OCI-LY1 (cell line): ENCODE measurements around the gene CAMKK1.

Experiments
- H2AFZ ChIP-seq: fragments of 200-600 bp; sonication (generic), shearing (Covaris generic); 2 replicates; pipeline ENCODE4 v1.6.0; 2014; ENCODE audit warnings: antibody characterized with exemption, mild to moderate bottlenecking, low read length
- H3F3A ChIP-seq: fragments of 200-600 bp; sonication (generic), shearing (Covaris generic); 2 replicates; pipeline ENCODE4 v1.6.0; 2014; ENCODE audit warnings: mild to moderate bottlenecking, antibody characterized with exemption, low read length, moderate library complexity; ENCODE audit not compliant: insufficient read depth
- H3K27ac ChIP-seq: fragments of 200-600 bp; sonication (generic); 2 replicates; pipeline ENCODE4 v1.5.1; 2014; ENCODE audit warnings: low read length, mixed run types, mild to moderate bottlenecking, low read depth; ENCODE audit not compliant: poor library complexity, severe bottlenecking
- H3K27me3 ChIP-seq: fragments of 200-600 bp; sonication (generic); 2 replicates; pipeline ENCODE4 v1.6.0; 2014; ENCODE audit warnings: antibody characterized with exemption, mild to moderate bottlenecking, low read length, moderate library complexity; ENCODE audit not compliant: insufficient read depth
- H3K36me3 ChIP-seq: fragments of 200-600 bp; sonication (generic); 2 replicates; pipeline ENCODE4 v1.6.1; 2014; ENCODE audit warnings: mild to moderate bottlenecking, antibody characterized with exemption, low read length, moderate library complexity, mixed read lengths; ENCODE audit not compliant: insufficient read depth
- H3K4me1 ChIP-seq: fragments of 200-600 bp; sonication (generic); 2 replicates; pipeline ENCODE4 v1.5.1; 2014; ENCODE audit warnings: mild to moderate bottlenecking, low read length, moderate library complexity; ENCODE audit not compliant: insufficient read depth, severe bottlenecking
- H3K4me2 ChIP-seq: fragments of 200-600 bp; sonication (generic), shearing (Covaris generic); 2 replicates; pipeline ENCODE4 v1.6.1; 2014; ENCODE audit warnings: low read length
- H3K4me3 ChIP-seq: fragments of 200-600 bp; sonication (generic); 2 replicates; pipeline ENCODE4 v1.5.1; 2014; ENCODE audit warnings: low read length, low read depth, mild to moderate bottlenecking, mixed read lengths; ENCODE audit not compliant: poor library complexity, severe bottlenecking
- H3K79me2 ChIP-seq: fragments of 200-600 bp; shearing (Covaris generic); 2 replicates; pipeline ENCODE4 v1.6.1; 2016; ENCODE audit warnings: mixed run types, low read length, mixed read lengths; ENCODE audit not compliant: insufficient read depth
- H3K9ac ChIP-seq: fragments of 200-600 bp; sonication (generic), shearing (Covaris generic); 2 replicates; pipeline ENCODE4 v1.6.1; 2014; ENCODE audit warnings: mild to moderate bottlenecking, low read length, mixed read lengths
- H3K9me2 ChIP-seq: fragments of 200-600 bp; sonication (generic), shearing (Covaris generic); 2 replicates; pipeline ENCODE4 v1.6.1; 2014; ENCODE audit warnings: low read depth, mild to moderate bottlenecking, low read length, mixed read lengths
- H3K9me3 ChIP-seq: fragments of 200-600 bp; shearing (Covaris generic); 2 replicates; pipeline ENCODE4 v1.6.1; 2014; ENCODE audit warnings: low read length, mixed read lengths
- H4K20me1 ChIP-seq: fragments of 200-600 bp; sonication (generic), shearing (Covaris generic); 2 replicates; pipeline ENCODE4 v1.6.0; 2016; ENCODE audit warnings: mild to moderate bottlenecking, low read length; ENCODE audit not compliant: insufficient read depth
- CTCF ChIP-seq: fragments of 200-600 bp; sonication (generic), shearing (Covaris generic); IDR thresholded peaks from 2 replicates; pipeline ENCODE4 v1.5.1; 2017; ENCODE audit warnings: mild to moderate bottlenecking, antibody characterized with exemption, low read length, moderate library complexity, mixed read lengths
- EZH2 ChIP-seq: fragments of 200-600 bp; sonication (generic), shearing (Covaris generic); IDR thresholded peaks from 2 replicates; pipeline ENCODE4 v1.8.0; 2017; ENCODE audit warnings: borderline replicate concordance, mixed run types, mild to moderate bottlenecking, antibody characterized with exemption, low read length, moderate library complexity, mixed read lengths

The CAMKK1 gene

DNA sequence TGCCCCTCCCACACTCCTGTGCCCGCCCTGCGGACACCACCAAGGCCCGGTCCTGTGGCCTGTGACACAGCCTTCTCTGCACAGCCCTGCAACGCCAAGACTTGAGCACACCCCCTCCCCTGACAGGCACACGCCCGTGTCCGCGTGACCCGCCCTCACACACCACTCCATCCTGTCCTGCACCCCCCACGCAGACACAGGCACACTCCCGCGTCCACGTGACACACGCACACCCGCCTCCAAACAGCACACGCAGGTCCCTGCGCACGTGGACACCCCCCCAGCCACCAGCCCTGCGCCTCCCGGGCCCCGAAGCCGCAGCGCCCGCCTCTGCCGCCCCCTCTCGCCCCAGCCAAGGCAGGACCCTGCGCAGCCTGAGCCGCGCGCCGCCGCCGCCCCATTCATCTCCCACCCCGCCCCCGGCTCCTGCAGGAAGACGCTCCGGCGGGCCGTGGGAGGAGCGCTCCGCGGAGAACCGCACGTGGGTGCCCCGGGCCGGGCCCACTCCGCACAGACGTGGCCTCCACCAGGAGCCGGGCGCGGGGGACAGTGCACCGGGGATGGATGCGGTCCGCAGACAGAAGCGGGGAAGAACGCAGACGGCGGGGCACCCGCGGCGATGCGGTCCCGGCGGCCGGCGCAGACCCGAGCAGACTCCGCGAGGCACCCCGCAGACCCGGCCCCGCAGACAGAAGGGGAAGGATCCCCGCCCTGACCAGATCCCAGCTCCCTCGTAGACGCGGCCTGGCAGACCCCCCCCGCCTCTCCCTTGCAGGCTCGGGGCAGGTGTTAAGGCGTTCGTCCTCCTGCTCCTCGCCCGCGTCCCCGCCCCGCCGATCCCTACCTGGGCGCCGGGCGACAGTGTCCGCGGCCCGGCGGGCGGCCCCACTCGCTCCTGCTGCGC lies 506 bp downstream of the CAMKK1 start:
- no peaks in the 10 kb centered on the region for H3K9me3 ChIP-seq
- no peaks in the 10 kb centered on the region for H3K79me2 ChIP-seq
- no peaks in the 10 kb centered on the region for H3K9me2 ChIP-seq
- H3K9ac ChIP-seq, result peak overlapping the region; percentile 58
- H3F3A ChIP-seq, result no peaks in the 10 kb centered on the region
- no peak overlapping the region for H3K27ac ChIP-seq
- peak overlapping the region; percentile 95 for H3K4me2 ChIP-seq
- H4K20me1 ChIP-seq, result no peaks in the 10 kb centered on the region
- H3K4me3 ChIP-seq, result peak overlapping the region; percentile 69
- peaks cover 21% of the 10 kb centered on the region for H3K4me1 ChIP-seq
- H3K27me3 ChIP-seq, result peaks cover 8% of the 10 kb centered on the region; the same call in 1 of the 2 replicates
- TF ChIP-seq CTCF (no peak), EZH2 (no peak)
- no peak overlapping the region for H2AFZ ChIP-seq
- H3K36me3 ChIP-seq, result no peaks in the 10 kb centered on the region

DNA sequence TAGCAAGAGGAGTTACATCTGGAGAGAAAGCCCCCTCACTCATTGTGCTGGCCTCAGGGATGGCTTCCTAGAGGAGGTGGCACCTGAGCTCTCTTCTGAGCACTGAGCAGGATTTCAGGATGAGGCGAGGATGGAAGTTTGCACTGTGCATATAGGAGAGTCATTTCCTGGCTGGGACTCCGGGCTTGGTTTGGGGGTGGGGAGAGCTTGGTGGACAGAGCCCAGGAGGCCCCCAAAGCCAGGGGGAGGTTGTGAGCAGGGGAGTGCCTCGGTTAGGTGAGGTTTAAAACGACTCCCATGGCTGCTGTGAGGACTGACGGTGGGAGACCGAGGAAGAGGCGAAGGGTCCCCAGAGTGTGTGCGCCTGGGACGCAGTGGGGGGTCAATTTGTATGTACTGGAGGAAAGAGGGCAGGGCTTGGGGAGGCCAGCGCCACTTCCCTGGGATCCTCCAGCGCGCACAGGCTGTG lies 1.2 kb downstream of the CAMKK1 start:
- Histone ChIP-seq H3K27ac (no peak overlapping the region), H3K4me2 (peak overlapping the region; percentile 95; the same call in 1 of the 2 replicates), H3F3A (no peaks in the 10 kb centered on the region), H3K4me1 (peaks cover 14% of the 10 kb centered on the region), H3K4me3 (peak overlapping the region; percentile 69), H3K9me3 (no peaks in the 10 kb centered on the region), H2AFZ (no peak overlapping the region), H3K79me2 (no peaks in the 10 kb centered on the region), H3K9ac (no peak overlapping the region), H3K27me3 (peaks cover 8% of the 10 kb centered on the region; the same call in 1 of the 2 replicates), H3K36me3 (no peaks in the 10 kb centered on the region), H4K20me1 (no peaks in the 10 kb centered on the region), H3K9me2 (no peaks in the 10 kb centered on the region)
- TF ChIP-seq CTCF (no peak), EZH2 (no peak)

DNA sequence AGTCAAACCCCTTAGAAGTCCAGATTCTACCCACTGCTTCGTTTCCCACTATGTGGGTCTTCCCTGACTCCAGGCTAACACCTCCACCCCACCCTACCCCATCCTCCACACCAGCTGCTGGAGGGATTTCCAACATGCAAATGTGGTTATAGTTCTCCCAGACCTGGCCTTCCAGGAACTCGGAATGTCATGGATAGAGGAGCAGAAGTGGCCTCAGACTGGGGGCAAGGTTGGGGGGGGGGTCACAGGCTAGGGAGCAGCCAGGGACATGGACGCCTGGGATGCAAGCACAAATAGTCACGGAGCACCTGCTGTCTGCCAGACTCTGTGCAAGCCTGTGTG lies 2.0 kb downstream of the CAMKK1 start:
- no peaks in the 10 kb centered on the region for H3K36me3 ChIP-seq
- no peaks in the 10 kb centered on the region for H4K20me1 ChIP-seq
- H2AFZ ChIP-seq, result no peak overlapping the region
- no peak overlapping the region for H3K9ac ChIP-seq
- no peak overlapping the region for H3K27ac ChIP-seq
- TF ChIP-seq CTCF, result no peak
- no peak for TF ChIP-seq EZH2
- H3K4me3 ChIP-seq, result no peak overlapping the region
- no peak overlapping the region for H3K4me2 ChIP-seq
- H3K4me1 ChIP-seq, result peaks cover 14% of the 10 kb centered on the region
- no peaks in the 10 kb centered on the region for H3K79me2 ChIP-seq
- H3K9me3 ChIP-seq, result no peaks in the 10 kb centered on the region
- peaks cover 8% of the 10 kb centered on the region; the same call in 1 of the 2 replicates for H3K27me3 ChIP-seq
- no peaks in the 10 kb centered on the region for H3F3A ChIP-seq
- no peaks in the 10 kb centered on the region for H3K9me2 ChIP-seq
